K562 (cell line): ENCODE results near the gene ZRANB3. TPM values are rescaled to one million over a fixed set of nuclear protein-coding genes. Genes with fewer than 3 reads are reported as not detected.

Source experiments
- CTBP1 ChIP-seq: fragments of 450-650 bp; IDR thresholded peaks from 2 replicates; pipeline ENCODE4 v1.6.1; 2016; ENCODE audit warnings: borderline replicate concordance
- ETV1 ChIP-seq: fragments of 450-650 bp; conservative IDR thresholded peaks from 2 replicates; pipeline ENCODE4 v1.6.1; 2016; ENCODE audit warnings: missing genetic modification characterization, control low read depth, low read depth, missing compliant biosample characterization
- FOS ChIP-seq: IDR thresholded peaks from 3 replicates; pipeline ENCODE4 v1.6.1; 2011; ENCODE audit not compliant: insufficient read length; ENCODE audit errors: extremely low read depth
- FOSL1 ChIP-seq: fragments of 200-800 bp; sonication (Bioruptor generic); conservative IDR thresholded peaks from 2 replicates; pipeline ENCODE4 v1.6.1; 2016; ENCODE audit warnings: missing genetic modification characterization, missing compliant biosample characterization
- HIVEP1 ChIP-seq: fragments of 250-450 bp; sonication (Bioruptor Pico); IDR thresholded peaks from 2 replicates; pipeline ENCODE4 v1.4.0; 2020; ENCODE audit warnings: mild to moderate bottlenecking
- JUND ChIP-seq, 2 experiments: IDR thresholded peaks; 2 replicates in 1 of 2; 3 replicates in 1 of 2; pipeline ENCODE4 v1.6.1; 2011; ENCODE audit warnings: borderline replicate concordance in 2 of 2, low read depth in 2 of 2, low read length in 2 of 2, improper control_type of control experiment in 1 of 2, missing biosample characterization in 1 of 2, missing genetic modification characterization in 1 of 2, missing genetic modification reagents in 1 of 2
- MAZ ChIP-seq, 2 experiments: fragments of 450-650 bp in 1 of 2; sonication (generic) in 1 of 2; formaldehyde crosslinking; IDR thresholded peaks in 1 of 2; conservative IDR thresholded peaks in 1 of 2; 2 replicates each; pipeline versions ENCODE4 v1.4.0 to v1.5.0; 2020; ENCODE audit warnings: mild to moderate bottlenecking in 1 of 2, missing genetic modification reagents in 1 of 2
- PRMT5 ChIP-seq: sonication (generic); formaldehyde crosslinking; IDR thresholded peaks from 2 replicates; pipeline ENCODE4 v1.5.0; 2020; ENCODE audit warnings: missing genetic modification reagents
- RBBP5 ChIP-seq: fragments of 200-600 bp; sonication (generic); IDR thresholded peaks from 2 replicates; pipeline ENCODE4 v1.6.1; 2012; ENCODE audit warnings: borderline replicate concordance, mild to moderate bottlenecking, low read length, control low read depth, inconsistent platforms; ENCODE audit not compliant: insufficient read depth, poor library complexity, severe bottlenecking
- TAF1 ChIP-seq: IDR thresholded peaks from 2 replicates; pipeline ENCODE4 v1.6.1; 2011; ENCODE audit warnings: mild to moderate bottlenecking, low read length, moderate library complexity; ENCODE audit not compliant: insufficient read depth, control insufficient read depth, severe bottlenecking; ENCODE audit errors: extremely low read depth
- TFAM ChIP-seq: fragments of 250-450 bp; sonication (Bioruptor Pico); conservative IDR thresholded peaks from 2 replicates; pipeline ENCODE4 v1.5.0; 2021; ENCODE audit warnings: mild to moderate bottlenecking, moderate library complexity
- ZBTB8A ChIP-seq: fragments of 450-650 bp; IDR thresholded peaks from 2 replicates; pipeline ENCODE4 v1.6.1; 2018; ENCODE audit warnings: mild to moderate bottlenecking, moderate library complexity; ENCODE audit not compliant: partially characterized antibody
- ZNF561 ChIP-seq: fragments of 450-650 bp; formaldehyde crosslinking; conservative IDR thresholded peaks from 2 replicates; pipeline ENCODE4 v1.4.0; 2020; ENCODE audit warnings: mild to moderate bottlenecking, moderate library complexity
- ZNF589 ChIP-seq: fragments of 200-800 bp; sonication (Bioruptor generic); IDR thresholded peaks from 2 replicates; pipeline ENCODE4 v1.6.1; 2016; ENCODE audit warnings: low read depth, missing genetic modification characterization, missing compliant biosample characterization
- ZNF76 ChIP-seq: fragments of 250-450 bp; sonication (Bioruptor Pico); IDR thresholded peaks from 2 replicates; pipeline ENCODE4 v1.4.0; 2020; ENCODE audit warnings: mild to moderate bottlenecking, moderate library complexity, borderline replicate concordance
- polyA plus RNA-seq, 8 experiments: library from polyadenylated mRNA; depleted of rRNA in 4 of 8; stranded (reverse) in 5 of 8; unstranded in 3 of 8; fragments of >200 nt; fragmentation: Nextera tagmentation in 2 of 8; fragmentation: Illumina TruSeq in 1 of 8; extraction: Ambion mirVana in 2 of 8; extraction: Trizol in 1 of 8; gene quantifications; 2 replicates each; pipeline versions ENCODE4 v1.2.1 to v1.2.3, GENCODE V29; 2011 to 2014; ENCODE audit warnings: inconsistent platforms in 1 of 8, missing spikeins in 1 of 8
- total RNA-seq, 7 experiments: library from RNA; depleted of rRNA in 6 of 7; stranded (reverse); fragments of >200 nt in 6 of 7; fragmentation: Illumina TruSeq in 2 of 7; extraction: Trizol in 2 of 7; gene quantifications; 2 replicates each; pipeline versions ENCODE4 v1.2.1 to v1.2.3, GENCODE V29; 2011 to 2021; ENCODE audit warnings: low replicate concordance in 1 of 7
- TF ChIP-seq, protein P1 (sequence below): sonication (generic); formaldehyde crosslinking; IDR thresholded peaks from 2 replicates; pipeline ENCODE4 v1.9.0; 2022; ENCODE audit warnings: mild to moderate bottlenecking, missing genetic modification reagents
- TF ChIP-seq, protein P2 (sequence below): fragments of 200-800 bp; sonication (Bioruptor generic); IDR thresholded peaks from 2 replicates; pipeline ENCODE4 v1.6.1; 2016; ENCODE audit warnings: missing genetic modification characterization, missing compliant biosample characterization
- TF ChIP-seq, protein P3 (sequence below), 2 experiments: IDR thresholded peaks in 1 of 2; conservative IDR thresholded peaks in 1 of 2; 2 replicates each; pipeline ENCODE4 v1.6.1; 2016; ENCODE audit warnings: low read depth in 2 of 2, mild to moderate bottlenecking in 1 of 2, missing compliant biosample characterization in 1 of 2, missing genetic modification characterization in 1 of 2, moderate library complexity in 1 of 2

ZRANB3 gene
- total and polyA plus RNA-seq, 9 of the 15 experiments (the other 6 are each of a cell fraction or from before 2014, with no cell fraction given), result 8.6 to 21.3 (median 14.7) TPM

DNA sequence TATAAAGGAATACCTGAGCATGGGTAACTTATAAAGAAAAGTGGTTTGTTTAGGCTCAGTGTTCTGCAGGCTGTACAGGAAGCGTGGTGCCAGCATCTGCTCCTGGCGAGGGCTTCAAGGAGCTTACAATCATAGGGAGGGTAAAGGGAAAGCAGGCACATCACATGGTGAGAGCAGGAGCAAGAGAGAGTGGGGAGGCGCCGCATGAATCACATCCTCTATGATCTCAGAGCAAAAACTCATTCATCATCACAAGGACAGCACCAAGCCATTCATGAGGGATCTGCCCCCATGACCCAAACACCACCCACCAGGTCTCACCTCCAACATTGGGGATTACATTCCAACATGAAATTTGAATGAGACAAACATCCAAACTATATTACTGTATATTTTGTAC, 32.8 kb upstream of the ZRANB3 start (continued):
- TF ChIP-seq, protein P1, sequence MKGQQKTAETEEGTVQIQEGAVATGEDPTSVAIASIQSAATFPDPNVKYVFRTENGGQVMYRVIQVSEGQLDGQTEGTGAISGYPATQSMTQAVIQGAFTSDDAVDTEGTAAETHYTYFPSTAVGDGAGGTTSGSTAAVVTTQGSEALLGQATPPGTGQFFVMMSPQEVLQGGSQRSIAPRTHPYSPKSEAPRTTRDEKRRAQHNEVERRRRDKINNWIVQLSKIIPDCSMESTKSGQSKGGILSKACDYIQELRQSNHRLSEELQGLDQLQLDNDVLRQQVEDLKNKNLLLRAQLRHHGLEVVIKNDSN (CRISPR knock-in tag), result no peak
- no peak for TF ChIP-seq ZNF589 (CRISPR knock-in tag)
- TF ChIP-seq MAZ (CRISPR knock-in tag; conservative IDR thresholded peaks at IDR 0.05 in 1 of 2, IDR thresholded peaks at IDR 0.05 in 1 of 2), result no peak
- no peak for TF ChIP-seq ZNF76 (CRISPR knock-in tag)
- TF ChIP-seq JUND (IDR thresholded peaks at IDR 0.05; ENCODE audit: borderline replicate concordance, low read depth, low read length), result peak; percentile 59; the same call in 1 of the 2 replicates
- peak; percentile 45; the same call in 1 of the 3 replicates for TF ChIP-seq JUND (tag; IDR thresholded peaks at IDR 0.05; ENCODE audit: borderline replicate concordance, low read depth, low read length)
- no peak for TF ChIP-seq RBBP5
- TF ChIP-seq, protein P2, sequence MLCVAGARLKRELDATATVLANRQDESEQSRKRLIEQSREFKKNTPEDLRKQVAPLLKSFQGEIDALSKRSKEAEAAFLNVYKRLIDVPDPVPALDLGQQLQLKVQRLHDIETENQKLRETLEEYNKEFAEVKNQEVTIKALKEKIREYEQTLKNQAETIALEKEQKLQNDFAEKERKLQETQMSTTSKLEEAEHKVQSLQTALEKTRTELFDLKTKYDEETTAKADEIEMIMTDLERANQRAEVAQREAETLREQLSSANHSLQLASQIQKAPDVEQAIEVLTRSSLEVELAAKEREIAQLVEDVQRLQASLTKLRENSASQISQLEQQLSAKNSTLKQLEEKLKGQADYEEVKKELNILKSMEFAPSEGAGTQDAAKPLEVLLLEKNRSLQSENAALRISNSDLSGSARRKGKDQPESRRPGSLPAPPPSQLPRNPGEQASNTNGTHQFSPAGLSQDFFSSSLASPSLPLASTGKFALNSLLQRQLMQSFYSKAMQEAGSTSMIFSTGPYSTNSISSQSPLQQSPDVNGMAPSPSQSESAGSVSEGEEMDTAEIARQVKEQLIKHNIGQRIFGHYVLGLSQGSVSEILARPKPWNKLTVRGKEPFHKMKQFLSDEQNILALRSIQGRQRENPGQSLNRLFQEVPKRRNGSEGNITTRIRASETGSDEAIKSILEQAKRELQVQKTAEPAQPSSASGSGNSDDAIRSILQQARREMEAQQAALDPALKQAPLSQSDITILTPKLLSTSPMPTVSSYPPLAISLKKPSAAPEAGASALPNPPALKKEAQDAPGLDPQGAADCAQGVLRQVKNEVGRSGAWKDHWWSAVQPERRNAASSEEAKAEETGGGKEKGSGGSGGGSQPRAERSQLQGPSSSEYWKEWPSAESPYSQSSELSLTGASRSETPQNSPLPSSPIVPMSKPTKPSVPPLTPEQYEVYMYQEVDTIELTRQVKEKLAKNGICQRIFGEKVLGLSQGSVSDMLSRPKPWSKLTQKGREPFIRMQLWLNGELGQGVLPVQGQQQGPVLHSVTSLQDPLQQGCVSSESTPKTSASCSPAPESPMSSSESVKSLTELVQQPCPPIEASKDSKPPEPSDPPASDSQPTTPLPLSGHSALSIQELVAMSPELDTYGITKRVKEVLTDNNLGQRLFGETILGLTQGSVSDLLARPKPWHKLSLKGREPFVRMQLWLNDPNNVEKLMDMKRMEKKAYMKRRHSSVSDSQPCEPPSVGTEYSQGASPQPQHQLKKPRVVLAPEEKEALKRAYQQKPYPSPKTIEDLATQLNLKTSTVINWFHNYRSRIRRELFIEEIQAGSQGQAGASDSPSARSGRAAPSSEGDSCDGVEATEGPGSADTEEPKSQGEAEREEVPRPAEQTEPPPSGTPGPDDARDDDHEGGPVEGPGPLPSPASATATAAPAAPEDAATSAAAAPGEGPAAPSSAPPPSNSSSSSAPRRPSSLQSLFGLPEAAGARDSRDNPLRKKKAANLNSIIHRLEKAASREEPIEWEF (CRISPR knock-in tag), result no peak
- peak; percentile 27; the same call in 1 of the 2 replicates for TF ChIP-seq FOSL1
- TF ChIP-seq, protein P3, sequence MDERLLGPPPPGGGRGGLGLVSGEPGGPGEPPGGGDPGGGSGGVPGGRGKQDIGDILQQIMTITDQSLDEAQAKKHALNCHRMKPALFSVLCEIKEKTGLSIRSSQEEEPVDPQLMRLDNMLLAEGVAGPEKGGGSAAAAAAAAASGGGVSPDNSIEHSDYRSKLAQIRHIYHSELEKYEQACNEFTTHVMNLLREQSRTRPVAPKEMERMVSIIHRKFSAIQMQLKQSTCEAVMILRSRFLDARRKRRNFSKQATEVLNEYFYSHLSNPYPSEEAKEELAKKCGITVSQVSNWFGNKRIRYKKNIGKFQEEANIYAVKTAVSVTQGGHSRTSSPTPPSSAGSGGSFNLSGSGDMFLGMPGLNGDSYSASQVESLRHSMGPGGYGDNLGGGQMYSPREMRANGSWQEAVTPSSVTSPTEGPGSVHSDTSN (CRISPR knock-in tag; IDR thresholded peaks at IDR 0.05; ENCODE audit: low read depth), result no peak
- TF ChIP-seq, protein P3 (tag; conservative IDR thresholded peaks at IDR 0.05; ENCODE audit: low read depth), result peak; percentile 38; the same call in 1 of the 2 replicates
- TF ChIP-seq TAF1, result no peak
- TF ChIP-seq FOS, result no peak
- TF ChIP-seq TFAM (CRISPR knock-in tag), result no peak
- TF ChIP-seq ETV1 (tag), result 0 out of 2 replicates have a peak, but pooled peaks have one; percentile 39
- TF ChIP-seq PRMT5 (CRISPR knock-in tag), result no peak
- no peak for TF ChIP-seq ZNF561 (CRISPR knock-in tag)
- no peak for TF ChIP-seq ZBTB8A
- TF ChIP-seq HIVEP1 (CRISPR knock-in tag), result no peak
- TF ChIP-seq CTBP1, result no peak
